ENCODE data around the gene LRRC25.

DNA sequence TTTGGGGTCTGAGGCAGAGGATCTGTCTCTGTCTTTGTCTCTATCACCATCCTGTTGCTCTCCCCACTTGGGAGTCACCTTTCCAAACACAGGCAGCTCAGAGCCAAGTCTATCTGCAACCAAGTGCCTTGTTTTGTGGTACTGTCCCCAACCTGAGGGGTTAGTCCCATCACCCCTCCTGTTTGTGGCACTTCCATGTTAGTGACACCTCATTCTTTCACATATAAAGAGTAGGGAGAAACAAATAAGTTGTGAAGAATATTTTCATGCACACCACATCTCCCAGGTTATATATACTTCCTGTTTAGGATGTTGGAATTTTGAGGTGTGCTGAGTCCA is 7.7 kb downstream of the LRRC25 start:
- no peak for TF ChIP-seq POLR2A (IDR thresholded peaks at IDR 0.05; ENCODE audit: extremely low read depth, insufficient read length)
- TF ChIP-seq, protein P1, sequence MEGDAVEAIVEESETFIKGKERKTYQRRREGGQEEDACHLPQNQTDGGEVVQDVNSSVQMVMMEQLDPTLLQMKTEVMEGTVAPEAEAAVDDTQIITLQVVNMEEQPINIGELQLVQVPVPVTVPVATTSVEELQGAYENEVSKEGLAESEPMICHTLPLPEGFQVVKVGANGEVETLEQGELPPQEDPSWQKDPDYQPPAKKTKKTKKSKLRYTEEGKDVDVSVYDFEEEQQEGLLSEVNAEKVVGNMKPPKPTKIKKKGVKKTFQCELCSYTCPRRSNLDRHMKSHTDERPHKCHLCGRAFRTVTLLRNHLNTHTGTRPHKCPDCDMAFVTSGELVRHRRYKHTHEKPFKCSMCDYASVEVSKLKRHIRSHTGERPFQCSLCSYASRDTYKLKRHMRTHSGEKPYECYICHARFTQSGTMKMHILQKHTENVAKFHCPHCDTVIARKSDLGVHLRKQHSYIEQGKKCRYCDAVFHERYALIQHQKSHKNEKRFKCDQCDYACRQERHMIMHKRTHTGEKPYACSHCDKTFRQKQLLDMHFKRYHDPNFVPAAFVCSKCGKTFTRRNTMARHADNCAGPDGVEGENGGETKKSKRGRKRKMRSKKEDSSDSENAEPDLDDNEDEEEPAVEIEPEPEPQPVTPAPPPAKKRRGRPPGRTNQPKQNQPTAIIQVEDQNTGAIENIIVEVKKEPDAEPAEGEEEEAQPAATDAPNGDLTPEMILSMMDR (IDR thresholded peaks at IDR 0.05; ENCODE audit: low read depth, low read length) = no peak
- TF ChIP-seq, protein P2, sequence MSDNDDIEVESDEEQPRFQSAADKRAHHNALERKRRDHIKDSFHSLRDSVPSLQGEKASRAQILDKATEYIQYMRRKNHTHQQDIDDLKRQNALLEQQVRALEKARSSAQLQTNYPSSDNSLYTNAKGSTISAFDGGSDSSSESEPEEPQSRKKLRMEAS (IDR thresholded peaks at IDR 0.05; ENCODE audit: low read depth, low read length) = no peak
